Adrenal gland (tissue), 12 donors: ENCODE results near the gene SLC25A19. TPM values are rescaled to one million over a fixed set of nuclear protein-coding genes. Genes with fewer than 3 reads are reported as not detected.
A peak's percentile ranks its signal among the peaks of the same experiment; 100 is the strongest.

Source experiments
- DNase-seq, 7 donors: peaks; one replicate each; pipeline ENCODE4 v3.0.0-alpha.2; 2019 to 2020
- H3K27ac ChIP-seq, 5 donors: fragments of 200-600 bp; sonication (generic) in 4 of 5; 1 replicate in 3 of 5; 2 replicates in 2 of 5; pipeline versions ENCODE4 v1.5.1 to v1.8.0; 2016 to 2020; ENCODE audit warnings: mild to moderate bottlenecking in 1 of 5
- H3K27me3 ChIP-seq: fragments of 200-600 bp; 2 replicates; pipeline ENCODE4 v1.8.0; 2021
- H3K36me3 ChIP-seq, 2 donors: fragments of 200-600 bp; replicated peaks in 1 of 2; 1 replicate in 1 of 2; 2 replicates in 1 of 2; pipeline versions ENCODE4 v1.5.1 to v1.8.0; 2018 to 2022
- H3K4me1 ChIP-seq, 2 donors: fragments of 200-600 bp; replicated peaks in 1 of 2; 1 replicate in 1 of 2; 2 replicates in 1 of 2; pipeline versions ENCODE4 v1.5.1 to v1.8.0; 2018 to 2021
- H3K4me3 ChIP-seq, 4 donors: fragments of 200-600 bp; sonication (generic) in 3 of 4; one replicate each; pipeline ENCODE4 v1.5.1; 2016 to 2018
- H3K9me3 ChIP-seq, 3 donors: fragments of 200-600 bp; sonication (generic) in 1 of 3; replicated peaks in 1 of 3; 1 replicate in 2 of 3; 2 replicates in 1 of 3; pipeline versions ENCODE4 v1.5.1 to v1.8.0; 2016 to 2021
- CTCF ChIP-seq, 6 experiments: fragments of 450-650 bp in 4 of 6; fragments of 200-600 bp in 2 of 6; sonication (generic) in 1 of 6; IDR thresholded peaks; 1 replicate in 5 of 6; 2 replicates in 1 of 6; pipeline versions ENCODE4 v1.5.1 to v1.8.0; 2016 to 2021; ENCODE audit warnings: antibody characterized with exemption in 6 of 6, mild to moderate bottlenecking in 2 of 6, moderate library complexity in 1 of 6
- POLR2A ChIP-seq, 2 donors: fragments of 450-650 bp; IDR thresholded peaks; one replicate each; pipeline ENCODE4 v1.6.1; 2017; ENCODE audit warnings: antibody characterized with exemption in 2 of 2, mild to moderate bottlenecking in 2 of 2, moderate library complexity in 1 of 2
- WGBS, 4 donors: extraction: QIAGEN DNeasy Blood & Tissue Kit in 2 of 4; methylation state at CpG; one replicate each; pipeline versions ENCODE4 v1.1.5 to v1.1.7; 2013 to 2017; 5-methylcytosine and 5-hydroxymethylcytosine counted together
- intact Hi-C, 2 donors: fragments of 100-400 bp; cut with DNase I; formaldehyde crosslinking; loops; one replicate each; pipeline versions ENCODE4 v1.14.1 to v1.15.0; 2022 to 2023
- polyA plus RNA-seq, 3 donors: library from polyadenylated mRNA; stranded (reverse); fragments of 200-250 nt in 2 of 3; fragments of 350-450 nt in 1 of 3; fragmentation: Illumina TruSeq in 1 of 3; extraction: RNeasy Lipid Tissue Mini Kit (QIAGEN cat#74804) in 1 of 3; gene quantifications; one replicate each; pipeline ENCODE4 v1.2.3, GENCODE V29; 2013 to 2014
- total RNA-seq, 9 donors: library from RNA; depleted of rRNA in 4 of 9; stranded (reverse); fragments of >200 nt in 4 of 9; fragments of 120-200 nt in 1 of 9; fragmentation: NEBNext Ultra II Directional in 1 of 9; extraction: Animal tissue kit (Norgen Biotek cat#: 25700) in 1 of 9; gene quantifications; one replicate each; pipeline versions ENCODE4 v1.1.0 to v1.2.4, GENCODE V29; 2013 to 2023
- donor health status: healthy with polysubstance abuse.
- donor health status: Bipolar disorder and iron deficiency.
- donor health status: DM: yes; HTN: yes; CAD: no.
- donor health status: DM: no; HTN: no; CAD: no.
- donor health status: DM: no; HTN: no; CAD: no.
- donor health status: DM: yes; HTN: yes; CAD: no.

Gene SLC25A19
- total and polyA plus RNA-seq, 12 donors, result 15.8 to 63.9 (median 25.3) TPM

- Histone ChIP-seq H3K4me1 (no peaks in the 10 kb centered on the region), H3K27ac (peak overlapping the region in 2 of 5 donors; percentile 54 to 67), H3K36me3 (peaks cover 0 to 96% of the 10 kb centered on the region in 2 donors), H3K4me3 (no peak overlapping the region), H3K27me3 (no peaks in the 10 kb centered on the region), H3K9me3 (no peaks in the 10 kb centered on the region)
- TF ChIP-seq CTCF (IDR thresholded peaks at IDR 0.05), result no peak
- TF ChIP-seq POLR2A (IDR thresholded peaks at IDR 0.05), result no peak
- WGBS, 4 donors, result 92 to 98% (median 95%) methylated on average over 7 to 9 of the region's 9 CpGs
- intact Hi-C loops, result no loop called here
- no peak for DNase-seq
Observed at GRCh38 chr17:75241502-75241901, 47.7 kb downstream of the SLC25A19 start.

DNA sequence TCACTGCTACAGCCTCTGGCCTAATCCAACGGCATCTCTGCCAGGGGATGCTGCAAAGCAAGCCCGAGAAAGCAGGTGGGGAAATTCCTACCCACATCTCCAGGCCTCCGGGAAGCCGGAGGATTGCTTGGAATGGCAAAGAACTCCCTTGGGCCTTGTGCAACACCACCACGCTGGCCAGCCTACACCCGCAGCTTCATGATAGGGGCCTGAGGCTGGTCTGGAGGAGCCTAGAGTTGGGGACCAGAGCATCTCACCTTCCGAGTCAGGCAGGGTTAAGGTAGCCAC lies 48.1 kb downstream of the SLC25A19 start:
- Histone ChIP-seq H3K4me1 (no peaks in the 10 kb centered on the region), H3K9me3 (no peaks in the 10 kb centered on the region), H3K36me3 (peaks cover 0 to 98% of the 10 kb centered on the region in 2 donors), H3K4me3 (no peak overlapping the region), H3K27me3 (no peaks in the 10 kb centered on the region), H3K27ac (peak overlapping the region in 2 of 5 donors; percentile 59 to 67)
- TF ChIP-seq POLR2A (IDR thresholded peaks at IDR 0.05) (no peak), CTCF (IDR thresholded peaks at IDR 0.05) (no peak)
- intact Hi-C loops, result no loop called here
- WGBS, 4 donors, result 78 to 92% (median 90%) methylated on average over 1 to 7 of the region's 7 CpGs
- no peak for DNase-seq

- Histone ChIP-seq H3K4me3 (no peak overlapping the region), H3K4me1 (no peaks in the 10 kb centered on the region), H3K36me3 (peaks cover 0 to 96% of the 10 kb centered on the region in 2 donors), H3K9me3 (no peaks in the 10 kb centered on the region), H3K27ac (peak overlapping the region in 2 of 5 donors; percentile 59 to 67), H3K27me3 (no peaks in the 10 kb centered on the region)
- TF ChIP-seq POLR2A (IDR thresholded peaks at IDR 0.05) (no peak), CTCF (IDR thresholded peaks at IDR 0.05) (peak in 4 of 6 experiments; percentile 18 to 49 (median 42))
- intact Hi-C loops, result no loop called here
- DNase-seq, result peak in 5 of 7 donors; percentile 26 to 81 (median 36)
- 63 to 72% (median 64%) methylated on average over 11 to 23 of the region's 23 CpGs for WGBS, 4 donors
Observed at GRCh38 chr17:75240394-75241142, 48.7 kb downstream of the SLC25A19 start.

DNA sequence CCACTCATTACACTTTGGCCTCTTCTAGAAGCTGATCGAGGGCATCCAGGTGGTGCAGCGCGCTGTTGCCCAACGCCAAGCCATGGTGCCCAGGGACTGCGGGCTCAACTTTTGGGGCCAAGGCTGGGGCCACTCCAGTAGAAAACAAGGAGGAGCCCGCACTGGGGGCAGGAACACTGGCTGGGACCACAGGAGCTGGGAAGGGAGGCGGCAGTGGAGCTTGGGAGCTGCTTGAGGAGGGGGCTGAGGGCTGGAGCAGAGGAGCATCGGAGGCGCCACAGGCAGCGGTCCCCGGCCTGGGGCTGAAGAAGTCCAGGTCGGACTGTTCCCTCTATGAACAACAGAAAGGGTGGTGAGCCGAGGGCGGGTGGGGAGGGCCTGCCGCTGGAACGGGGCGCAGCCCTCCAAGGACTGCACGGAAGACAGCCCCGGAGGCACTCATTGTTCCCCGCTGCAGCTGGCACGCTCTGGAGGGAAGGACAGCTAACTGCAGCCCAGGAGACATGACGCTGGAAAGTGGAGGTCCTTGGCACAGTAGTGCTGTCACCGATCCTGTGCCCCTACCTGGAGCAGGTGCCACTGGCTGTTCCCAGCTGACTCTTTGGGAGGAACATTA lies 49.3 kb downstream of the SLC25A19 start:
- Histone ChIP-seq H3K4me3 (no peak overlapping the region), H3K36me3 (peaks cover 0 to 96% of the 10 kb centered on the region in 2 donors), H3K27me3 (no peaks in the 10 kb centered on the region), H3K27ac (peak overlapping the region in 2 of 5 donors; percentile 59 to 67), H3K9me3 (no peaks in the 10 kb centered on the region), H3K4me1 (no peaks in the 10 kb centered on the region)
- no peak for TF ChIP-seq CTCF (IDR thresholded peaks at IDR 0.05)
- no peak for TF ChIP-seq POLR2A (IDR thresholded peaks at IDR 0.05)
- no peak for DNase-seq
- 85 to 90% (median 89%) methylated on average over 22 to 23 of the region's 23 CpGs for WGBS, 4 donors
- intact Hi-C loops, result no loop called here
